Measurements from ENCODE around the gene RIPPLY2. TPM values are rescaled to one million over a fixed set of nuclear protein-coding genes. Genes with fewer than 3 reads are reported as not detected.

The RIPPLY2 gene
- total and polyA plus RNA-seq, 2 donors, result 0.23 to 0.28 TPM

Other genes with a start within 250 kb of the RIPPLY2 start
- gene SNAP91, start 144.3 kb upstream of the RIPPLY2 start, total RNA-seq, result 0.66 TPM
- 0.66 TPM for gene SNAP91, start 144.3 kb upstream of the RIPPLY2 start, polyA plus RNA-seq
- gene CYB5R4, start 6.3 kb downstream of the RIPPLY2 start, total RNA-seq, result 20.2 TPM
- 10.7 TPM for gene CYB5R4, start 6.3 kb downstream of the RIPPLY2 start, polyA plus RNA-seq
- gene MRAP2, start 180.4 kb downstream of the RIPPLY2 start, total RNA-seq, result 1.6 TPM
- gene MRAP2, start 180.4 kb downstream of the RIPPLY2 start, polyA plus RNA-seq, result 1.3 TPM